H9 (cell line): Measurements from ENCODE around the gene MAP1LC3C. TPM values are rescaled to one million over a fixed set of nuclear protein-coding genes. Genes with fewer than 3 reads are reported as not detected.

Source experiments
- DNase-seq: peaks from one replicate; pipeline ENCODE4 v3.0.0-alpha.2; 2017
- H2AFZ ChIP-seq: one replicate; pipeline ENCODE4 v1.6.1; 2013; ENCODE audit warnings: mild to moderate bottlenecking, low read length, control low read depth, moderate library complexity
- H2AK5ac ChIP-seq: 2 replicates; pipeline ENCODE4 v1.6.1; 2013; ENCODE audit warnings: low read length, control low read depth, mixed read lengths; ENCODE audit not compliant: insufficient read length
- H2BK120ac ChIP-seq: one replicate; pipeline ENCODE4 v1.6.1; 2013; ENCODE audit warnings: low read depth, mild to moderate bottlenecking, low read length, control low read depth, inconsistent platforms; ENCODE audit not compliant: poor library complexity, severe bottlenecking
- H2BK12ac ChIP-seq: 2 replicates; pipeline ENCODE4 v1.6.1; 2013; ENCODE audit warnings: low read length, control low read depth, mixed read lengths, low read depth; ENCODE audit not compliant: insufficient read length
- H2BK15ac ChIP-seq: 2 replicates; pipeline ENCODE4 v1.6.1; 2013; ENCODE audit warnings: low read depth, low read length, control low read depth
- H2BK20ac ChIP-seq: one replicate; pipeline ENCODE4 v1.6.1; 2013; ENCODE audit warnings: low read depth, mild to moderate bottlenecking, low read length, control low read depth, inconsistent platforms; ENCODE audit not compliant: poor library complexity, severe bottlenecking
- H2BK5ac ChIP-seq: 2 replicates; pipeline ENCODE4 v1.6.1; 2013; ENCODE audit warnings: low read length, control low read depth, mixed read lengths; ENCODE audit not compliant: insufficient read length
- H3K14ac ChIP-seq: 2 replicates; pipeline ENCODE4 v1.6.1; 2013; ENCODE audit warnings: low read length, control low read depth; ENCODE audit not compliant: insufficient read depth
- H3K18ac ChIP-seq: 2 replicates; pipeline ENCODE4 v1.6.1; 2013; ENCODE audit warnings: low read depth, mild to moderate bottlenecking, mixed read lengths, low read length, control low read depth; ENCODE audit not compliant: insufficient read length
- H3K23ac ChIP-seq: 2 replicates; pipeline ENCODE4 v1.6.1; 2013; ENCODE audit warnings: low read length, control low read depth, mixed read lengths, low read depth; ENCODE audit not compliant: insufficient read length
- H3K23me2 ChIP-seq: 2 replicates; pipeline ENCODE4 v1.6.1; 2013; ENCODE audit warnings: low read depth, mild to moderate bottlenecking, mixed read lengths, low read length, control low read depth; ENCODE audit not compliant: insufficient read length, poor library complexity, severe bottlenecking
- H3K27ac ChIP-seq: 2 replicates; pipeline ENCODE4 v1.5.1; 2013; ENCODE audit warnings: low read length, control low read depth, mixed read lengths, low read depth; ENCODE audit not compliant: insufficient read length
- H3K27me3 ChIP-seq: 2 replicates; pipeline ENCODE4 v1.6.1; 2013; ENCODE audit warnings: low read length, control low read depth, inconsistent platforms; ENCODE audit not compliant: insufficient read depth
- H3K4ac ChIP-seq: 2 replicates; pipeline ENCODE4 v1.6.1; 2013; ENCODE audit warnings: low read depth, mild to moderate bottlenecking, control low read depth, inconsistent platforms, low read length, moderate library complexity
- H3K4me1 ChIP-seq: 2 replicates; pipeline ENCODE4 v1.6.1; 2013; ENCODE audit warnings: low read length, control low read depth, inconsistent platforms; ENCODE audit not compliant: insufficient read depth
- H3K4me2 ChIP-seq: 2 replicates; pipeline ENCODE4 v1.6.1; 2013; ENCODE audit warnings: low read length, control low read depth, mixed read lengths; ENCODE audit not compliant: insufficient read length, insufficient read depth
- H3K56ac ChIP-seq: 2 replicates; pipeline ENCODE4 v1.6.1; 2013; ENCODE audit warnings: low read depth, mild to moderate bottlenecking, mixed read lengths, low read length, control low read depth; ENCODE audit not compliant: insufficient read length
- H3K79me1 ChIP-seq: 2 replicates; pipeline ENCODE4 v1.6.1; 2013; ENCODE audit warnings: low read depth, mild to moderate bottlenecking, moderate library complexity, low read length, control low read depth, inconsistent platforms; ENCODE audit not compliant: insufficient read depth, poor library complexity, severe bottlenecking
- H3K79me2 ChIP-seq: 2 replicates; pipeline ENCODE4 v1.6.1; 2013; ENCODE audit warnings: low read length, control low read depth, inconsistent platforms; ENCODE audit not compliant: insufficient read depth
- H3K9ac ChIP-seq: 2 replicates; pipeline ENCODE4 v1.6.1; 2013; ENCODE audit warnings: low read length, control low read depth, mixed read lengths; ENCODE audit not compliant: insufficient read length; ENCODE audit errors: extremely low read depth
- H3K9me3 ChIP-seq: one replicate; pipeline ENCODE4 v1.6.1; 2013; ENCODE audit warnings: low read depth, low read length, inconsistent platforms; ENCODE audit not compliant: control insufficient read depth
- H3T11ph ChIP-seq: one replicate; pipeline ENCODE4 v1.6.1; 2013; ENCODE audit warnings: mild to moderate bottlenecking, low read length, control low read depth, inconsistent platforms
- H4K20me1 ChIP-seq: one replicate; pipeline ENCODE4 v1.6.1; 2013; ENCODE audit not compliant: control insufficient read depth, insufficient read length, insufficient read depth
- H4K5ac ChIP-seq: 2 replicates; pipeline ENCODE4 v1.6.1; 2013; ENCODE audit warnings: low read depth, mild to moderate bottlenecking, mixed read lengths, low read length, control low read depth; ENCODE audit not compliant: insufficient read length
- H4K8ac ChIP-seq: replicated peaks from 2 replicates; pipeline ENCODE4 v1.6.1; 2013; ENCODE audit warnings: low read length, control low read depth, mixed read lengths, low read depth; ENCODE audit not compliant: insufficient read length
- H4K91ac ChIP-seq: 2 replicates; pipeline ENCODE4 v1.6.1; 2013; ENCODE audit warnings: low read depth, mild to moderate bottlenecking, moderate library complexity, mixed read lengths, low read length, control low read depth; ENCODE audit not compliant: insufficient read length
- H3K27ac Mint-ChIP-seq, 3 experiments: 2 replicates in 2 of 3; 3 replicates in 1 of 3; pipeline ENCODE4 v1.8.0; 2020 to 2021; ENCODE audit warnings: mixed read lengths in 3 of 3, mild to moderate bottlenecking in 1 of 3, moderate library complexity in 1 of 3
- H3K27me3 Mint-ChIP-seq: 2 replicates; pipeline ENCODE4 v1.8.0; 2021; ENCODE audit warnings: low read depth, mild to moderate bottlenecking, moderate library complexity, mixed read lengths
- H3K36me3 Mint-ChIP-seq, 3 experiments: 2 replicates in 2 of 3; 3 replicates in 1 of 3; pipeline ENCODE4 v1.8.0; 2020 to 2021; ENCODE audit warnings: low read depth in 3 of 3, mixed read lengths in 3 of 3; ENCODE audit not compliant: insufficient read depth in 1 of 3
- H3K4me1 Mint-ChIP-seq, 2 experiments: 2 replicates each; pipeline ENCODE4 v1.8.0; 2020; ENCODE audit warnings: mixed read lengths in 2 of 2
- H3K4me3 Mint-ChIP-seq, 2 experiments: 2 replicates in 1 of 2; 3 replicates in 1 of 2; pipeline ENCODE4 v1.8.0; 2020 to 2021; ENCODE audit warnings: mild to moderate bottlenecking in 2 of 2, mixed read lengths in 2 of 2, moderate library complexity in 1 of 2
- H3K9me3 Mint-ChIP-seq, 2 experiments: 2 replicates in 1 of 2; 3 replicates in 1 of 2; pipeline ENCODE4 v1.8.0; 2020; ENCODE audit warnings: mild to moderate bottlenecking in 2 of 2, mixed read lengths in 2 of 2, moderate library complexity in 1 of 2
- CTCF ChIP-seq: fragments of 200-600 bp; sonication (generic); conservative IDR thresholded peaks from 3 replicates; pipeline ENCODE4 v1.8.0; 2021; ENCODE audit warnings: antibody characterized with exemption, mild to moderate bottlenecking
- whole genome bisulfite sequencing: extraction: QIAGEN DNeasy Blood & Tissue Kit; methylation state at CpG from one replicate; pipeline ENCODE4 v1.1.7; 2013; ENCODE audit warnings: missing lambda C conversion rate, low lambda C conversion rate, mixed read lengths; ENCODE audit not compliant: insufficient read length; ENCODE audit errors: extremely low coverage; 5-methylcytosine and 5-hydroxymethylcytosine counted together
- total RNA-seq: library from RNA; stranded (reverse); gene quantifications from 2 replicates; pipeline ENCODE4 v1.2.1, GENCODE V29; 2021

Gene MAP1LC3C
- total RNA-seq, 1 experiment from 2014 or later, result 3.6 TPM

- Mint-ChIP-seq H3K27me3 (no peaks in the 10 kb centered on the region), H3K9me3 (no peaks in the 10 kb centered on the region), H3K27ac (peak overlapping the region in 1 of 3 experiments; percentile 76; a peak in 1 of 7 replicates), H3K4me1 (peaks cover 22 to 25% of the 10 kb centered on the region in 2 experiments), H3K36me3 (no peaks in the 10 kb centered on the region; a peak in 1 of 7 replicates), H3K4me3 (no peak overlapping the region)
- Histone ChIP-seq H2BK120ac (no peak overlapping the region), H2BK15ac (no peak overlapping the region), H2BK5ac (no peak overlapping the region), H2BK12ac (no peak overlapping the region), H3K79me1 (no peaks in the 10 kb centered on the region), H4K5ac (no peak overlapping the region), H2BK20ac (no peak overlapping the region), H2AK5ac (no peak overlapping the region), H3K4me2 (no peak overlapping the region), H4K8ac (no peak overlapping the region), H3K23me2 (no peaks in the 10 kb centered on the region), H3K79me2 (no peaks in the 10 kb centered on the region), H3K14ac (no peak overlapping the region), H3K27ac (no peak overlapping the region), H3K4ac (no peak overlapping the region), H3K27me3 (no peaks in the 10 kb centered on the region), H3K9me3 (no peaks in the 10 kb centered on the region), H3K18ac (no peak overlapping the region), H3K56ac (no peak overlapping the region), H4K91ac (no peak overlapping the region), H3K4me1 (no peaks in the 10 kb centered on the region; the same call in 1 of the 2 replicates), H3T11ph (no peak overlapping the region), H3K9ac (no peak overlapping the region), H4K20me1 (no peaks in the 10 kb centered on the region), H3K23ac (no peak overlapping the region), H2AFZ (no peak overlapping the region)
- TF ChIP-seq CTCF, result no peak
- no peak for DNase-seq
- WGBS, result no CpG with 5 or more reads among the region's 5 CpGs
Measured at GRCh38 chr1:242005866-242006535, 7.1 kb upstream of the MAP1LC3C start.
